ENCODE results near the gene PPP1R1C.
"Not testable (repeated sequence)": the region's sequence is repeated elsewhere in the genome, so short reads cannot be mapped to it uniquely, and the experiment has no call there.

The PPP1R1C gene

DNA sequence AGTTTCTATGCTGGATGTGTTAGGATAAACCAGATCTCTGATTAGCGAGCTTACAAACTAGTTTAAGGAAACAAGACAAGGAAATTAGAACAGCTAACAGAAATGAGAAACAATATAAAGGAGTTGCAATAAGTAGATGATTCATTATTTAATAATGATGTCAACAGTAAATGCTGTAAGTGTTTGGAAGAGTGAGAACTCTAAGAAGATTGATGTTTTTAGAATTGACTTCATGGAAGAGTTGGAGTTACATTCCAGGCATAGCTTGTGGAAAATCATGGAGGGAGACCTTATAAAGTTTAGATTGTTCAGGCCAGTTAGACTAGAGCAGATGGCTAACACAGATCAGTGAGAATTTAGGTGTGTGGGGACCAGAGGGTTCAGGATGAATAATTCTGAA lies 32.6 kb downstream of the PPP1R1C start:
- TF ChIP-seq, protein P1, sequence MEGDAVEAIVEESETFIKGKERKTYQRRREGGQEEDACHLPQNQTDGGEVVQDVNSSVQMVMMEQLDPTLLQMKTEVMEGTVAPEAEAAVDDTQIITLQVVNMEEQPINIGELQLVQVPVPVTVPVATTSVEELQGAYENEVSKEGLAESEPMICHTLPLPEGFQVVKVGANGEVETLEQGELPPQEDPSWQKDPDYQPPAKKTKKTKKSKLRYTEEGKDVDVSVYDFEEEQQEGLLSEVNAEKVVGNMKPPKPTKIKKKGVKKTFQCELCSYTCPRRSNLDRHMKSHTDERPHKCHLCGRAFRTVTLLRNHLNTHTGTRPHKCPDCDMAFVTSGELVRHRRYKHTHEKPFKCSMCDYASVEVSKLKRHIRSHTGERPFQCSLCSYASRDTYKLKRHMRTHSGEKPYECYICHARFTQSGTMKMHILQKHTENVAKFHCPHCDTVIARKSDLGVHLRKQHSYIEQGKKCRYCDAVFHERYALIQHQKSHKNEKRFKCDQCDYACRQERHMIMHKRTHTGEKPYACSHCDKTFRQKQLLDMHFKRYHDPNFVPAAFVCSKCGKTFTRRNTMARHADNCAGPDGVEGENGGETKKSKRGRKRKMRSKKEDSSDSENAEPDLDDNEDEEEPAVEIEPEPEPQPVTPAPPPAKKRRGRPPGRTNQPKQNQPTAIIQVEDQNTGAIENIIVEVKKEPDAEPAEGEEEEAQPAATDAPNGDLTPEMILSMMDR (IDR thresholded peaks at IDR 0.05; ENCODE audit: low read depth, low read length) = no peak
- H3K4me3 ChIP-seq (ENCODE audit: low read depth, low read length) = no peak overlapping the region

DNA sequence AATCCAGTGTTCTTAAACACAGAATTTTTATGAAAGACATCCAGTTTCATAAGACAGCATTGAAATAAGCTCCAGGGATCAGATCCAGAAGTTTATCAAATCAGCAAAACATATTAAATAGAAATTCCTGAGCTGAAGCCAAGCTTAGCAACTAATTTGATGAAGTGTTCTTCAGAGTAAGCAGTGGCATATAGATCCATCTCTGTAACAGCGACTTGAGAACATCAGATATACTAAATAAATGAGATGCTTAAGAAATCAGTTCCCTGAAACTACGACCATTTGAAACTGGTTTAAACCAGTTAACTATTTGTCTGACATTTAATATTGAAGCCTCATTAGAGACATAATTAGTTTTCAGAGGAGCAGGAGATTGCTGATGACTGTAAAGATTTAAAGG lies 34.1 kb downstream of the PPP1R1C start:
- no peak overlapping the region for H3K4me3 ChIP-seq (ENCODE audit: low read depth, low read length)
- TF ChIP-seq, protein P1 (IDR thresholded peaks at IDR 0.05; ENCODE audit: low read depth, low read length) = no peak

DNA sequence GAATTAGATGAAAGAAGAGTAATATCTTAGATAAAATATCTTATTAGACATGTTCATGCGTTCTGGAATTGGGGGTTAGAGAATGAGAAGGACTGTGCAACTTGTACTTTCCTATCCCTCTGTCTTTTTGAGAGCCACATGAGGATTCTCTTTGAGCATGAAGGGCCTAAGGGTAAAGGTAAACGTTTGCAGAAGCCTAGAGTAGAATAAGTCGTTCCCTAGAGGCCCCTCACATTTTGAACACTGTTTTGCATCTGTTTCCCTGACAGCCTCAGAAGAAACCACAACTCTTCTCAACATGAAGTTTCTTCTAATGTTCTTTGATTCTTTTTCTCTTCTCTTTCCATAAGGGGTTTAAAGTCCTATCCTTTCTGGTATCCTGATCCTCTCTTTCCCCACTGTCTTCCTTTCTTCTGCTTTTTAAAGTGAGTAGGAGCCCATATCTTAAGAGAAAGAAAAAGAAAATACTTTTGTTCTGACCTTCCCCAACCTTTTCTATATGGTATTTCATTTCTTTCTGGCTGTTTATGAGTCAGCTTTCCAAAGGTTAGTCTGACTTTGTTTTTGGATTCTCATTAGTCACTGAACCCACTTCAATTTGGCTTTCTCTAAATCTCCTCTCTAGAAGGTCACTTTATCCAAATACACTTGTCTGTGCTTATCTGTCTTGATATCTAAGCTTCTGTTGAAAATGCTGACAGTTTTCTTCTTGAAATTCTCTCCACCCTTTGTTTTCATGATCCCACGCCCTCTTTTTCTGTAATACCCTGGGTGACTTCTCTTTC lies 34.8 kb downstream of the PPP1R1C start:
- TF ChIP-seq, protein P1 (IDR thresholded peaks at IDR 0.05; ENCODE audit: low read depth, low read length) = no peak
- no peak overlapping the region for H3K4me3 ChIP-seq (ENCODE audit: low read depth, low read length)

DNA sequence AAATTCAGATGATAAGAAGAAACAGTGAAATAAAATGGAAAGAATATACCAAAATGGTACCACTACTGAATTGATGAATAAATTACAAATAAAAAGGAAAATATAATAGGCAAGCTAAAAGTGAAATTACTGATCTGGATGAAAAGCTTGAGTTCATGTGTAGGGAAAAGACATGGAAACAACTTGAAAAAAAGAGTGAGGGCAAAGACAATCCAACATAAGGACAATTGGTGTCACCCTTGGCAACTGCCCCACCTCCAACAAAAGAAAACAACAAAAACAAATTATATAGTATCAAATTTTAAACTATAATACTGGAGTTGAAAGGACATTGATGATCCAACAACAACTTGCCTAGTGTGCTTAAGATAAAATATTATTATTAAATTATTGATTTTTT lies 37.6 kb downstream of the PPP1R1C start:
- no peak overlapping the region for H3K4me3 ChIP-seq (ENCODE audit: low read depth, low read length)
- TF ChIP-seq, protein P1 (IDR thresholded peaks at IDR 0.05; ENCODE audit: low read depth, low read length) = no peak

DNA sequence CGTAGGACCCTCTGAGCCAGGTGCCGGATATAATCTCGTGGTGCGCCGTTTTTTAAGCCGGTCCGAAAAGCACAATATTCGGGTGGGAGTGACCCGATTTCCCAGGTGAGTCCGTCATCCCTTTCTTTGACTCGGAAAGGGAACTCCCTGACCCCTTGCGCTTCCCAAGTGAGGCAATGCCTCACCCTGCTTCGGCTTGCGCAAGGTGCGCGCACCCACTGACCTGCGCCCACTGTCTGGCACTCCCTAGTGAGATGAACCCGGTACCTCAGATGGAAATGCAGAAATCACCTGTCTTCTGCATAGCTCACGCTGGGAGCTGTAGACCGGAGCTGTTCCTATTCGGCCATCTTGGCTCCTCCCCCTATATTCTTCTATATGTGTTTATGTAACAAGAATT lies 45.2 kb downstream of the PPP1R1C start:
- not testable (repeated sequence) for H3K4me3 ChIP-seq (ENCODE audit: low read depth, low read length)

DNA sequence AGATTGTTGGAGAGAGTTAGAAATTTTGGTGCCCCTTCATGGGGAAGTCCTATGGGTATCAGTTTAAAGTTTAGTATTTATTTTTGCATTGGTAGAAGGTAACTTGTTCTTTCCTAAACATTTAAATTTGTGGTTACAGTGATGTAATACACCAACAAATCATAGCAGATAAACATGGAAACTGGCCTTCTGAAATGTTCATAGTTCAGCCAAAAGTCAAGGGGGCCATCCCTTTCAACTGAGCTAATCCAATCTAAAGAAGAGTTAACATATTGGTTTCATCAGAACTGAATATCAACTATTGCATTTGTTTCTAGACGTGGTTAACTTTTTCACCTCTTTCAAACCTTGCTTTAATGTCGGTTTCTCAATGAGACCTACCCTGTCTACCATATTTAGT lies 46.3 kb downstream of the PPP1R1C start:
- TF ChIP-seq, protein P1 (IDR thresholded peaks at IDR 0.05; ENCODE audit: low read depth, low read length) = no peak
- no peak overlapping the region for H3K4me3 ChIP-seq (ENCODE audit: low read depth, low read length)

DNA sequence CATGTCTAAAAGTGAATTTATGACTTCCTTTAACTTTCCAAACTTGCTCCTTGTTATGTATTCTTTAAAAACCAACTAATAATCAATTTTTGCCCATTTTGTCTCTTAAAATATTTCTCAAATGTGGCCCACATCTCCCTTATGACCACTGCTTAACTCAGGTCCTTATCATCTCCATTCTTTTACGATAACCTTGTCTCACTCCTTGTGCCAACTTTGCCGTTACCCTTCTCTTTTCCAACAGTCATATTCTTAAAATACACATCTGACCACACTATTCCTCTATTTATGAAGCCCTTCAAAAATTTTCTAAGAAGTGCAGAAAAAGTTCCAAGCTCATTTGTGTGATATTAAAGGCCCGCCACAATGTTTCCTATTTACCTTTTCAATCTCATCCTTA lies 47.8 kb downstream of the PPP1R1C start:
- no peak overlapping the region for H3K4me3 ChIP-seq (ENCODE audit: low read depth, low read length)
- TF ChIP-seq, protein P1 (IDR thresholded peaks at IDR 0.05; ENCODE audit: low read depth, low read length) = no peak

DNA sequence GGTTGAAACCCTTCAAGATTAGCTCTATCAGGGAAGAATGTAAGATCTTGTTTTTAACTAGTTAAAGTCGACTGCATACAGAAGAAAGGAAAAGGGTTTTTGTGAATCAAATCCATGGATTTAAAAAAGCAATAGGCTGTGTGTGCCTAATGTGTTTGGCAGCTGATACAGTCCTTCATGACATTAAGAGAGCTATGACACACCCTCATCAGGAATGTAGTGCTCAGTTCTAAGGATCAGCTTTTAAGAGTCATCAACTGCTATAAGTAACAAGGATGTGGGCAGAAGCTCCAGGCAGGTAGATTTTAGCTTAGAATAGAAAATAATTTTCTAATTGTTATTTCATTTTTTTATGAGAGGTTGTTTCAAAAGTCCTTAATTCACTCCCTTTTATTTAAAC lies 52.9 kb downstream of the PPP1R1C start:
- TF ChIP-seq, protein P1 (IDR thresholded peaks at IDR 0.05; ENCODE audit: low read depth, low read length) = no peak

More for the DNA sequence above, 52.9 kb downstream of the PPP1R1C start:
- H3K4me3 ChIP-seq (ENCODE audit: low read depth, low read length) = no peak overlapping the region

Data from WI38 (cell line).